ENCODE data around the gene OLFML2A. TPM values are rescaled to one million over a fixed set of nuclear protein-coding genes. Genes with fewer than 3 reads are reported as not detected.

Gene OLFML2A
- total and polyA plus RNA-seq, 2 of the 13 experiments (the other 11 are each of a cell fraction or from before 2014, with no cell fraction given) = 0.01 to 0.02 TPM

- DNase-seq (ENCODE audit: low spot score) (peak; percentile 35), ATAC-seq (peak; percentile 12; the same call in 2 of the 3 replicates), FAIRE-seq (no peak)
- WGBS (ENCODE audit: low lambda C conversion rate) = 3% methylated on average over 2 of the region's 9 CpGs
- CTCF ChIA-PET (ENCODE audit: low intra/inter-chr PET ratio, low total read pairs) = interaction anchor here (1.1 to 4.5 kb wide), 3 partner anchors 21 to 57 kb away, joined by 3 to 36 read pairs (median 6); partner anchors contain the start of gene WDR38
- Histone ChIP-seq H3K79me2 (ENCODE audit: insufficient read depth, low read length) (no peaks in the 10 kb centered on the region), H2AFZ (ENCODE audit: low read length) (no peak overlapping the region), H4K20me1 (ENCODE audit: insufficient read depth, low read length) (no peaks in the 10 kb centered on the region), H3K4me2 (ENCODE audit: low read depth, low read length) (peak overlapping the region; percentile 45; the same call in 1 of the 2 replicates), H3K4me3 (replicated peaks in 1 of 3; ENCODE audit: insufficient read depth in 1 of 3, low read depth in 2 of 3, low read length in 3 of 3) (peak overlapping the region in 1 of 3 experiments; percentile 33; a peak in 1 of 6 replicates), H3K9ac (ENCODE audit: insufficient read depth, low read depth, low read length) (no peak overlapping the region), H3K27ac (ENCODE audit: extremely low read length, insufficient read depth, low read length) (no peak overlapping the region), H3K4me1 (ENCODE audit: insufficient read depth, low read length) (peaks cover 33% of the 10 kb centered on the region), H3K27me3 (ENCODE audit: control insufficient read depth in 1 of 2, insufficient read depth in 2 of 2, low read length in 2 of 2) (peaks cover 2 to 32% of the 10 kb centered on the region in 2 experiments; a peak in 4 of 5 replicates), H3K9me3 (ENCODE audit: low read length) (no peaks in the 10 kb centered on the region), H3K36me3 (replicated peaks in 1 of 2; ENCODE audit: control insufficient read depth in 1 of 2, insufficient read depth in 2 of 2, low read length in 2 of 2) (no peaks in the 10 kb centered on the region)
- POLR2A ChIA-PET = interaction anchor here (0.6 to 2.6 kb wide), 7 partner anchors 15 to 439 kb away, joined by 3 to 13 read pairs (median 4); partner anchors contain the start of gene WDR38
- intact Hi-C loops (cut with micrococcal nuclease; ENCODE audit: unreplicated experiment) = loop anchor here (2.0 kb wide), 3 partner anchors 17 to 57 kb away; partner anchors contain the start of gene WDR38
- TF ChIP-seq ZNF652 (CRISPR knock-in tag; IDR thresholded peaks at IDR 0.05; ENCODE audit: borderline replicate concordance, low read depth) (peak; percentile 64; the same call in 1 of the 2 replicates), ZNF446 (CRISPR knock-in tag; IDR thresholded peaks at IDR 0.05) (no peak), TEAD3 (CRISPR knock-in tag; optimal IDR thresholded peaks at IDR 0.05; ENCODE audit: borderline replicate concordance) (peak; percentile 47)
- TF ChIP-seq, protein P1, sequence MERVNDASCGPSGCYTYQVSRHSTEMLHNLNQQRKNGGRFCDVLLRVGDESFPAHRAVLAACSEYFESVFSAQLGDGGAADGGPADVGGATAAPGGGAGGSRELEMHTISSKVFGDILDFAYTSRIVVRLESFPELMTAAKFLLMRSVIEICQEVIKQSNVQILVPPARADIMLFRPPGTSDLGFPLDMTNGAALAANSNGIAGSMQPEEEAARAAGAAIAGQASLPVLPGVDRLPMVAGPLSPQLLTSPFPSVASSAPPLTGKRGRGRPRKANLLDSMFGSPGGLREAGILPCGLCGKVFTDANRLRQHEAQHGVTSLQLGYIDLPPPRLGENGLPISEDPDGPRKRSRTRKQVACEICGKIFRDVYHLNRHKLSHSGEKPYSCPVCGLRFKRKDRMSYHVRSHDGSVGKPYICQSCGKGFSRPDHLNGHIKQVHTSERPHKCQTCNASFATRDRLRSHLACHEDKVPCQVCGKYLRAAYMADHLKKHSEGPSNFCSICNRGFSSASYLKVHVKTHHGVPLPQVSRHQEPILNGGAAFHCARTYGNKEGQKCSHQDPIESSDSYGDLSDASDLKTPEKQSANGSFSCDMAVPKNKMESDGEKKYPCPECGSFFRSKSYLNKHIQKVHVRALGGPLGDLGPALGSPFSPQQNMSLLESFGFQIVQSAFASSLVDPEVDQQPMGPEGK (CRISPR knock-in tag; IDR thresholded peaks at IDR 0.05) = peak; percentile 51; the same call in 1 of the 2 replicates
- no TSS peak for BruUV-seq (replicated peaks)
- in situ Hi-C loops (cut with HindIII; ENCODE audit: extremely low pct_ligation_motif_present, low pct_unique_long_range_greater_than_20kb) = loop anchor here (10.0 kb wide), 1 partner anchor 49 kb away; no protein-coding TSS in a partner anchor
These were observed 19.0 kb downstream of the OLFML2A start for GRCh38 chr9:124795881-124796431.

Data from HepG2 (cell line).